Activated CD8-positive, alpha-beta memory T cell treated with anti-CD3 and anti-CD28 coated beads for 48 hours (primary cell): ENCODE data around the gene EPHA6.
"Not testable (repeated sequence)": the region's sequence is repeated elsewhere in the genome, so short reads cannot be mapped to it uniquely, and the experiment has no call there.

Experiments
- DNase-seq, 3 experiments: peaks; one replicate each; pipeline ENCODE4 v3.0.0-alpha.2; 2020; ENCODE audit warnings: low read depth in 2 of 3, low spot score in 2 of 3

The EPHA6 gene

DNA sequence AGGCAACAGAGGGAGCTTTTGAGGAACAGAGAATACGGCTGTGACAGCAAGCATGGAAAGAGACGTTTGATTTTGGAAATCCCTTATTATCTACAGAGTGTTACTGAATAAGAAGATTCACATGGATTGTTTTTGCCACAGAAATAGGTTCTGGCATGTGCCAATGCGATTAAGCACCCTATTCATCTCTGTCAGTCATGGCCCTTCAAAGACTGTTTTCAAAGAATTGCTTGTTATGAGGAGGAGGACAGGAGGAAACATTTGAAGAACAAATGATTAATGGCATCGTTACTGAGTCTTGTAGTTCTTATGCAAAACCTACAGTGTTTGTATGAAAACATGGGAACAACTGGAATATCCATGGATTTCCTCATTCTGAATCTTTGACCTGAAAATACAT lies 86.2 kb downstream of the EPHA6 start:
- DNase-seq = no peak

DNA sequence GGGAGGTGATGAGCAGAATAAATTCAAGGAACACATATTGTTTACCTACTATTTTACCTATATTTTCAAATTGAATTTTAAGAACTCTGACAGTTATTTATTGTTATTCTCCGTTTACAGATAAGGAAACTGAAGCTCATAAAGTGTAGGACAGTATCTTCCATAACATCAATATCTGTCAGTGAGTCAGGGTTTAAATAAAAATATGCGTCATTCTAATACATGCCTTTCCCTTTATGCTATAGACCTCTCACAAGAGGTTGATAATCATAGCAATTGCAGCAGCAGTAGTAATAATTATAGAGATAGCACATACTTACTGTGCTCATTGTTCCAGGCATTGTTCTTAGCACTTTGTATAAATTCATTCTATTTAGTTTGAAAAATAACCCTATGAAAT lies 101.1 kb downstream of the EPHA6 start:
- DNase-seq = no peak

DNA sequence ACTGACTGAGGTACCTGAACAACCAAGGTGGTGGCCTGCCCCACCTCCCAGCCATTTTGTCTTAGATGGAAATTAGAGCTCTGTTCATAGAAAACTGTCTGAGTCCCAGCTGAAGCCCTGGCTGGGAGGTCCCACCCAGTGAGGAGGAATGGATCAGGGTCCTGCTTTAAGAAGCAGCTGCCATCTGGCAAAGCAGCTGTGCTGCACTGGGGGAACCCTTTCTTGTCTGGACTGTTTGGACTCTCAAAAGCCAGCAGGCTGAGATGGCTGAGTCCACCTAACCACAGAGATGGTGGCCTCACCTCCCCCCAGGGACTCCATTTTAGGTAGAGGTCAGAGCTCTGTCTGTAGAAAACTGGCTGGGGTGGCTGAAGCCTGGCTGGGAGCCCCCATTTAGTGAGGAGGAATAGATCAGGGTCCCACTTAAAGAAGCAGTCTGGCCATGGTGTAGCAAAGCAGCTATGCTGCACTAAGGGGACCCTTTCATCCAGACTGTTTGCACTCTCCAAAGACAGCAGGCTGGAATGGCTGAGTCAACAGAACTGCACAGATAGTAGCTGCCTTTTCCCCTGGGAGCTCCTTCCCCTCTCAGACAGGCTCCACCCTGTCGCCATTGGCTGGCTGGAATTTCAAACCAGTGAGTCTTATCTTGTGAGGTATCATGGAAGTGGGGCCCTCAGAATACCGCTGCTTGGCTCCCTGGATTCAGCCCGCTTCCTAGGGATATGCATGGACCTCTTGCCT lies 116.9 kb downstream of the EPHA6 start:
- DNase-seq = no peak

DNA sequence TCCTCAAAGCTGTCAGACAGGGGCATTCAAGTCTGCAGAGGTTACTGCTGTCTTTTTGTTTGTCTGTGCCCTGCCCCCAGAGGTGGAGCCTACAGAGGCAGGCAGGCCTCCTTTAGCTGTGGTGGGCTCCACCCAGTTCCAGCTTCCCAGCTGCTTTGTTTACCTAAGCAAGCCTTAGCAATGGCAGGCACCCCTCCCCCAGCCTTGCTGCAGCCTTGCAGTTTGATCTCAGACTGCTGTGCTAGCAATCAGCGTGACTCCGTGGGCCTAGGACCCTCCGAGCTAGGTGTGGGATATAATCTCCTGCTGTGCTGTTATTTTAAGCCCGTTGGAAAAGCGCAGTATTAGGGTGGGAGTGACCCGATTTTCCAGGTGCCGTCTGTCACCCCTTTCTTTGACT lies 127.7 kb downstream of the EPHA6 start:
- DNase-seq = not testable (repeated sequence)

DNA sequence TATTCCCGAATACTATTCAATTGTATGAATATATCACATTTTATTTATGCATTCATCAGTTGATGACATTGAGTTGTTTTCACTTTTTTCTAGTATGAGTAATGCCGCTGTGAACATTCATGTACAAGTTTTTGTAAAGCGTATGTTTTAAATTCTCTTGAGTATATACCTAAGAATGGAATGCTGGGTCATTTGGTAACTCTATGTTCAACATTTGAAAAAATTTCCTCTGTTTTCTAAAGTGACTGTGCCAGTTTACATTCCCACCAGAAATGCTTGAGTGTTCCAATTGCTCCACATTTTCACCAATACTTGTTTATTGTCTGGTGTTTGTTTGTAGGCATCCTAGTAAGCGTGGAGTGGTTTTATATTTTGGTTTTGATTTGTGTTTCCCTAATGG lies 144.5 kb downstream of the EPHA6 start:
- DNase-seq = no peak

DNA sequence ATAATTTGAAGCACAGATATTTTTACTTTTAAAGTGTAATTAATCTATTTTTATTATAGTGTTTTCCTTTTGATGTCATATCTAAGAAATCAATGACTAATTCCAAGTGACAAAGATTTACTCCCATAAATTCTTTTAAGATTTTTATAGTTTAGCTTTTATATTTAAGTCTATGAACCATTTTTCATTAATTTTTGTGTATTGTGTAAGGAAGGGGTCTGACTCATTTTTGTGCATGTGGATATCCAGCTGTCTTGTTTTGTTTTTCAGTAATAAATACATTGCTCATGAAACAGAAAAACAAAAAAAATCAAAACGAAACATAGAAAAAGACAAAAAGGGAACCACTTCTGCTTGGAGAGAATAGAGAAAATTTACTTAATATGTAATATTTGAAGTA lies 145.1 kb downstream of the EPHA6 start:
- DNase-seq = no peak

DNA sequence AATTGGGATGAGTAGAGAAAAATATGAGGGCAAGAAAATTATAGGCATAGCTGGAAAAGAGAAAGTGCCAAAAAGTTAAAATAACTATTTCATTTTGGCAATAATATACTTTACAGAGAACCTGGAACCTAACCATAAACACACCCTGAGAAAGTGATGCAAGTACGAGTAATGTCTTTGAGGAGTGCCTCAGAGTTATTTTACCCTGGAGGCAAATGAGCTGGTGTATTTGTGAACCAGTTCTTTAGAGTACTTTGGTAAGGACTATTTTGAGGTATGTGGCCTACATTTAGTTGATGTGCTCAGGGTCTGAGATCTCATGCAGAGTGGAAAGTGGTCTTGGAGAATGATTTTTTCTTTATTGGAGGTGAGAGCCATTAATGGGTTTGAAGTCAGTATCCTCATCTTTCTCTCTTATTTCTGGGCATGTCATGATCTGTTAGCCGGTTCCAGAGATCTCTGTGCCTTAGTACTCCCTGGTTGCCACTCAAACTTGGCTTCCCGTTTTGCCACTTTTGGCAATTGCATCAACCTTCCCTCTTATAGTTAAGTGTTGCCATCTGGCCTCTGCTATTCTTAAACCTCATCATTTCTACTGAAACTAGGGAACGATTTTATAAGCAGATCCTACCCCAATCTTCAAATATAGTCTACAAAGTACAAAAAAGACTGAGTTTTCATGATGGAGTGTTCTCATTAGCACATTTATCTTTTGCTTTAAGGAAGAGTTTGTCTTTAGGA lies 145.7 kb downstream of the EPHA6 start:
- DNase-seq = no peak

DNA sequence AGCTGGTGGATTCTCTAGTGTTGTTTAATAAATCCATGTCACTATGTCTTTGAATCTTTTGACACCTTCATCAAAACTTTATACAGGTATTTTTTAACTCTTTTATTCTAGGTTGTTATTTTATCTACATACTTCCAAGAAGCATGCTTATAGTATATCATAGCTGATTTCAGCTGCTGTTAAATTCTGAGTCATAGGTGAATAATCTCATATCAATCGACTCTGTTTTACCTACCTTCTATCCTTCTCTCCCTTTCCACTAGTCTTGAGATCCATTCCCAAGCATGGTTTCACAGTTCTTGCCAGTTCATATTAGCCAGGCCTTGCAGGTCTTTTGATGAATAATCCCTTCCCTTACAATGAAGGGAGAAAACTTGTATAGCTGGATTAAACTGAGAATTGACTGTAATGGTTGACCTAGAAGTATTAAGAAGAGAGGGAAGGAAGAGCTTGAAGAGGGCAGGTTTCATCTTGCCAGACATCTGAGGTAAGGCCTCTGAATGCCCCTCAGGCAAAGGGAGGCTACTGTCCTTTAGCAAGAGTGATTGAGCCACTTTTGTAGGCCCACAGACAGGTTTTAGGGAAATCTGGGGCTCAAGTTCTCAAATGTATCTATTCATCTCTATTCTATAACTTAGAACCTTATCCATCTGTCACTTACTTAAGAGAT lies 146.4 kb downstream of the EPHA6 start:
- no peak for DNase-seq

DNA sequence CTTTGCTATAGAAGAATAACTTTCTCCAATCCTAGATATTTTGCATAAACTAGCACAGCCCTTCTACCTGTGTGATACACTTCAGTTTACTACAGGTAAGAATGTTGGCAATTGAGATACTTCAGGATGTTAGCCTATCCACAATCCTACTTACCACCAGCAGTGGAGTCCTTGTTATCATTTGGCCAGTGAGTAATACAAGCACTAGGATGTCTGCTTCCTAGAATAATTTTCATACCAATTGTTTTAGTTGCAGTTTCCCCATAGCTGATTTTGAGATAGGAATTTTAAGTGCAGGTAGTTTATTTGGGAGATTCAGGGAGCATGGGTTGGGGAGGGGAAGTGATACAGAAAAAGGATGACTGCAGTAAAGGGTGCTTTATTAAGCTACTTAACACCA lies 147.2 kb downstream of the EPHA6 start:
- no peak for DNase-seq

DNA sequence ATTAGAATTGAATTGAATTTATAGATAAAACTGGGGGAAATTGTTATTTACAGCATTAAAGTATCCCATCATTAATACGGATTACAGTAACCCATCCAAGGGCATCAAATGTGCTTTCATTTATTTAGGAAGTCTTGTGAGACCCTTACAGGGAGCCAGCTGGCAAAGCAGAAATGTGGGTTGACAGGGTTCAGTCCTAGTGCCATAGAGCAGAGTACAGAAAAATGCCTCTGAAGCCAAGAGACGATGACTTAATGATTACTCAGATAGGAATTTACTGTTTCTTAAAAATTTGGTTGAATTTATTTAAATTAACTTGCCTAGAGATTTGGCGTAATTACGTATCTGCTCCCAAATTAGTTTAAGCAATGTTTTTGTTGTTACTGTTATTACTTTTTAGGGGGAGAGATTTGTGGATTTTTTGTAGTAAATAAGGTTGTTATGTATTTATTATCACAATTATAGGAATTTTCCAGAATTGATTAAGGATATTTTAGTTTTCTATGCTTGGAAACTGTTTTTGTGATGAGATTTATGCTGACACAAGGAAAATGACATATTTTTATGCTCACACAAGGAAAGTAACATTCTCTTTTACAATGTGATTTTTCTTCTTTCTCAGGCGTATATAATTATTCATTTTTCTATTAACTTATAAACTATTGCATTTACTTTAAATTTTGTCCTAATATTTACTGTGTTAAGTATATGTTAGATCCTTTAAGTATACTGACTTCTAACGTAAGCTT lies 152.0 kb downstream of the EPHA6 start:
- no peak for DNase-seq

DNA sequence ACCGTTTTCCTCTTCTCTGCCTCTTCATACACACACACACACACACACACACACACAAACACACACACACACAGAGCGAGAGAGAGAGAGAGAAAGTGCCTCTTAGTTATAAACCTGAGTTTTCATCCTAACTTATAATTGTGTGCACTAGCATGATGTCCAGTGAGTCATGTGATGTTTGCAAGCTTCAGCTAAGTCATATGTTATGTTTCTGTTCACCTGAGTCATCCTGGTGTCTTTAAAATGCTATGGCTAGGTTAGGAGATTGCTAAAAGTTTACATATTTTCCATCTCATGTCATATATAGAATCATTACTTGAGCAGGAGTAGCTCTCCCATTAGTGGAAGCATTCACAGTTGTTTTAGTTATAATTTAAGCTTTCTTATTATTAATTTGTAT lies 155.8 kb downstream of the EPHA6 start:
- DNase-seq = no peak

DNA sequence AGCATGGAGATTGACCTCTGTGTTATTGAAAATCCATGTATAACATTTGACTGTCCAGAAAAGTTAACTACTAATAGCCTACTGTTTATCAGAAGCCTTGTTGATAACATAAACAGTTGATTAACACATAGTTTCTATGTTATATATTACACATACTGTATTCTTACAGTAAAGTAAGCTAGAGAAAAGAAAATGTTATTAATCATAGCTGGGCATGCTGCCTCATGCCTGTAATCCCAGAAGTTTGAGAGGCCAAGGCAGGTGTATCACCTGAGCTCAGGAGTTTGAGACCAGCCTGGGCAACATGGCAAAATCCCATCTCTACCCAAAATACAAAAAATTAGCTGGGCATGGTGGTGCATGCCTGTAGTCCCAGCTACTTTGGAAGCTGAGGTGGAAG lies 163.3 kb downstream of the EPHA6 start:
- no peak for DNase-seq

DNA sequence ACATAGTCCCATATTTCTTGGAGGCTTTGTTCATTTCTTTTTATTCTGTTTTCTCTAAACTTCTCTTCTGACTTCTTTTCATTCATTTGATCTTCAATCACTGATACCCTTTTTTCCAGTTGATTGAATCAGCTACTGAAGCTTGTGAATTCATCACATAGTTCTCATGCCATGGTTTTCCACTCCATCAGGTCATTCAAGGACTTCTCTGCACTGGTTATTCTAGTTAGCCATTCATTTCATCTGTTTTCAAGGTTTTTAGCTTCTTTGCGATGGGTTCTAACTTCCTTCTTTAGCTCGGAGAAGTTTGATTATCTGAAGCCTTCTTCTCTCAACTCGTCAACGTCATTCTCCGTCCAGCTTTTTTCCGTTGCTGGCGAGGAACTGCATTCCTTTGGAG lies 169.3 kb downstream of the EPHA6 start:
- DNase-seq = not testable (repeated sequence)

DNA sequence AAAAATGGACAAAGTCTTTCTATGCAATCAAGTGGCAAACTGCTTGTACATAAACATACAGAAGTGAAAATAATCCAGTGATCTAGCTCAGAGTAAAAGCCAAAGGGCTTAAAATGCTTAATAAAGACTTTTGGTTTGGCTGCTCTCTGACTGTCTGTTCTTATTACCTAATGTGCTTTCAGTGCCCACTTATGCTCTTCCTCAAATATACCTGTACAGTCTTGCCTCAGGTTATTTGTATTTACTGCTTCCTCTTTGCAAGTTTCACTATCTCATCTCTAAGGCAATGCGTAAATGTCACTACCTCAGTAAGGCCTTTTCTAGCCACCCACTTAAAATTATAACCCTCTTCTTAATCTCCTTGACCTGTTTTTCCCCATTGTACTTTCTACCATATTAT lies 171.8 kb downstream of the EPHA6 start:
- DNase-seq = no peak

DNA sequence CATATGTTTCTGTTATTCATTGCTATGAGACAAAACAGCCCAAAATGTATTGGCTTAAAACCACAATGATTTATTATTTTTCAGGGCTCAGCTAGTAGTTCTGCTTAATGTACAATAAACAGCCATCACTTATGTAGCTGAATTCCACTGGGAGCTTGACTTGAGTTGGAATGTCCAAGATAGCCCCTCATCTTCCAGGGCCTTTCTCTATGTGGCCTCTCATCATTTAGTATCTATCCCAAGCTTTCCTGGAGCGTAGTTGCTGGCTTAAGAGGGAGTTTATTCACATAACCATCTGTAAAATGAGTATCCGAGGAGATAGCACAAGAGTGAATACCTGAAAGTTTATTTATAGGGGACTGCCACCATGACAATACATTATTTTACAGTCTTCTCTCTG lies 176.8 kb downstream of the EPHA6 start:
- no peak for DNase-seq

DNA sequence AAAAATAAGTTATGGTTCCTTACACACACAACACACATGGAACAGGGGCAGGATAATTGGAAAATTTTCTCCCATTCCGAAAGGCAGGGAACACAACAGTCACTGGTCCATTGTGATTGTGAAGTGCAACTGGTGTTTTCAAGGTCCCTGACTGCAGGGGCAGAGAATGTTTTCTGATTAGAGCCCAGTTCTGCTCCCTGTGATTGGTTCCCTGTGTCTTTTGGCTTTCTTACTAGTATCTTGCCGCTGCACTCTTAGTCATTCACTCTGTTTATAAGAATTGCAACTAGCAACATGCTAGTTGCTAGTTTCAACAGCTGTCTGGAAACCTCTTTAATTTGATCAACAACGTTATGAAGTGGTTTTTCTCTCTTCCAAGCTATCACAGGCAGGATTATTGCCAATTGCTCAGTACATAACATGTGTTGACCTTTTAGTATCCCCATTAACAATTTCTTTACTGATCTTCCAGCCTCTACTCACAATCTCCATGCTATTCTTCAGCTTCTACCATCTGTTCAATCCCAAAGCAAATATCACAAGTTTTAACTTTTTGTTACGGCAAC lies 177.5 kb downstream of the EPHA6 start:
- no peak for DNase-seq

DNA sequence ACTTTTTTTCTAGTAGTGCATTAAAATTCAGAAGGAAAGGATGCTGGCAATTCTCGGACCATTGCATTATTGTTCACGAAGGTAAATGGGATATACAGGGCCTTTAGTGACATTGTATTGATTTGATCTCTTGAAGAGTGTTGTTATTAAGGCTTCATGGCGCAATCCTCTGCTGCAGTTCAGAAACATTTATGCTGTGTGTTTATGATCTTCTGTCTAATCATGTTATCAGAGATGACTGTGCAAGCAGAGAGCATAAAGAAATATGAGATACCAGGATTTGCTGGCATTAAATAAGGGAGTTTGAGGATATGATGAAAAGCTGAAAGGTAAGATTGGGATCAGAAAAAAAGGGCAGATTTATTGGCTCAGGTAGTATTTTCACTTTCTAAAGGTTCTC lies 180.6 kb downstream of the EPHA6 start:
- no peak for DNase-seq

DNA sequence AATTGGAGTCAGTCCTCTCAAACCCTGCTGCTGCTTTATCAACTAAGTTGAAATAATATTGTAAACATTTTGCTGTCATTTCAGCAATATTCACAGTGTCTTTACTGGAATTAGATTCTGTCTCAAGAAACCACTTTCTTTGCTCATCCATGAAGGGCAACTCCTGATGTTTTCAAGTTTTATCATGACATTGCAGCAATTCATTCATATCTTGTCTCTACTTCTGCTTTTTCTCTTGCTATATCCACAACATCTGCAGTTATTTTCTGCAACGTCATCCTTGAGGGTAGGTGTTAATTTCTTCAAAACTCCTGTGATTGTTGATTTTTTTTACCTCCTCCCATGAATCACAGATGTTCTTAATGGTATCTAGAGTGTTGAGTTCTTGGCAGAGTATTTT lies 181.6 kb downstream of the EPHA6 start:
- DNase-seq = no peak

DNA sequence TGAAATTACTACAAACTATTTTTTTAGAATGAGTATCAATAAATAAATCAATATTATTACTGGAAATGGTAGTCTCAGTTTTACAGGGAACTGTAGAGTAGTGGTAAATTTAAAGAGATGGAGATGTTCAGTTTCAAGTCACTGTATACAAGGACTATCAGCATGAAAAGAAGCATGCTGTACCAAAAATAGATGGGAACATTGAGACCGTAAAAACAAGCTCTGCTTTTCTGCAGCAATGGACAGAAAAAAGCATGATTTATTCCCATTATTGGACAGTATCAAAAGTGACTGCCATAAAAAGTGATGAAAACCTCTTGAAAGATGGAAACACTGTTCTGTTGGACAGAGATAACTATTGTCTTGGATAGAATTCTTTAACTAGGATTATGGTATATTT lies 187.2 kb downstream of the EPHA6 start:
- DNase-seq = no peak

DNA sequence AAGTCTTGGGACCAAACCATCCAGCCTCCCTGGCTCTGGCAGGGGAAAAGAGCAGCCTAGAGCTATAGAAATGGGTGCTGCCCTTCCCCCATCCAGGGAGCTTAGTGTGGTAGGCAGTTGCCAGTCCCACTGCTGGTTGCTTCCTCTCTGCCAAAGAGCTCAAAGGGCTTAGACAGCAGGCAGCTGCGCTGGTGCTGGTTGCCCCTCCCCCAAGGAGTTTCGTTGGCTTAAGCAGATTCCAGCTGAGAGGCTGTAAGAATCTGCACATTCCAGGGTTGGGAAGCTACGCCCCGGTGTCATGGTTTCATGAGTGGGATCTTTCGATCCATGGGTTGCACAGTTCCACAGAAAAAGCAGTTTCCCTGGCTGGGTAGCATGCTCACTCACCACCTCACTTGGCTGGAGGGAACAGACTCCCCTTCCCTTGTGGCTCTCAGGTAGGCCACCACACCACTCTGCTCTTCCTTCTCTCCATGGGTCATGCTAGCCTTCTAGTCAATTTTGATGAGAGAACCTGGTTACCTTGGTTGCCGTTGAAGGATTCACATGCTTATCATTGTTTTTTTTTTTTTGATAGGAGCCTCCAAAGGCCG lies 195.1 kb downstream of the EPHA6 start:
- DNase-seq = no peak
